WTC11 (cell line): Measurements from ENCODE around the gene SPI1.

Experiments used
- GRHL2 ChIP-seq: fragments of 250-450 bp; sonication (Bioruptor Pico); IDR thresholded peaks from 2 replicates; pipeline ENCODE4 v1.8.0; 2022; ENCODE audit warnings: mild to moderate bottlenecking, moderate library complexity; ENCODE audit not compliant: insufficient replicate concordance, severe bottlenecking
- SP1 ChIP-seq: sonication (generic); formaldehyde crosslinking; conservative IDR thresholded peaks from 2 replicates; pipeline ENCODE4 v1.8.1; 2022; ENCODE audit warnings: missing genetic modification reagents
- TEAD4 ChIP-seq: sonication (generic); formaldehyde crosslinking; IDR thresholded peaks from 2 replicates; pipeline ENCODE4 v1.8.0; 2022; ENCODE audit warnings: mild to moderate bottlenecking, missing genetic modification reagents
- ZBTB21 ChIP-seq: sonication (generic); formaldehyde crosslinking; IDR thresholded peaks from 2 replicates; pipeline ENCODE4 v1.8.1; 2023; ENCODE audit warnings: mild to moderate bottlenecking, missing genetic modification reagents, borderline replicate concordance
- ZNF138 ChIP-seq: sonication (generic); formaldehyde crosslinking; conservative IDR thresholded peaks from 2 replicates; pipeline ENCODE4 v1.8.1; 2022; ENCODE audit warnings: mild to moderate bottlenecking, moderate library complexity, missing genetic modification reagents
- TF ChIP-seq, protein P1 (sequence below): fragments of 200-600 bp; IDR thresholded peaks from 2 replicates; pipeline ENCODE4 v1.8.0; 2022; ENCODE audit warnings: antibody characterized with exemption
- TF ChIP-seq, protein P2 (sequence below): sonication (generic); formaldehyde crosslinking; conservative IDR thresholded peaks from 2 replicates; pipeline ENCODE4 v1.8.1; 2022; ENCODE audit warnings: mild to moderate bottlenecking, missing genetic modification reagents
- TF ChIP-seq, protein P3 (sequence below): sonication (generic); formaldehyde crosslinking; IDR thresholded peaks from 2 replicates; pipeline ENCODE4 v1.8.0; 2022; ENCODE audit warnings: mild to moderate bottlenecking, missing genetic modification reagents
- TF ChIP-seq, protein P4 (sequence below): sonication (generic); formaldehyde crosslinking; IDR thresholded peaks from 2 replicates; pipeline ENCODE4 v1.8.0; 2022; ENCODE audit warnings: missing genetic modification reagents
- TF ChIP-seq, protein P5 (sequence below): sonication (generic); formaldehyde crosslinking; IDR thresholded peaks from 2 replicates; pipeline ENCODE4 v1.8.1; 2023; ENCODE audit warnings: mild to moderate bottlenecking, missing genetic modification reagents, moderate library complexity

DNA sequence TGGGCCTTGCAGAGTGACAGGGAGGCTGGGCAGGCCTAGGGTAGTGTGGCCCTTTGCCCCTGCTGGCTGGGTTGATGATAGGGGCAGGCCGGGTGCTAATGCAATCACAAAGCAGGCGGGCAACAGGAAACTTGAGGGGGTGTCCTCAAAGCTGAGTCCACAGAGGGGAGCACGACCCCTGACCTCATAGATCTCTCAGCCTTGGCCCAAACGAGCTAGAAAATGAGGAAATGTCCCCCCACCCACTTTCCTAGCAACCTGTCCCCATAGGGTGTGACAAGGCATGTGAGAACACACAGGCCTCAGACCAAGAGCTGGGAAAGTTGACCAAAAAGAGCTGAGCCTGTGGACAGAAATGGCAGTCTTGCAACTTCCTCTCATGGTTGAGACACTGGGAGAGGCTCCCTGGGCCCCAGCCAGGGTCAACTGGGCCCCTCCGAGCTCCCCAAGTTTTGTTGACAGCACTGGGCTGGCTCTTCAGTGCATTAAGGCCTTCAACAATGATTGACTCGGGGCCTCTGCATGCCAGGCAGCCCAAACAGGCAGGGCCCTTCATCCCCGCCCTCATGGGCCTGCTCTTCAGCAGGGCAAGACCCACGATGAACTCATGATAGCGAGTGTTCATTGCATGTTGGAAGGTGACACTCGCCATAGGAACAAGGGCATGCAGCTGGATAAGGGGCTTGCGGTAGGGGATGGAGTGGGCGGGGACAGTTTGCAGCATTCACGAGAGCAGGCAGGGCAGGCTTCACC, 9.8 kb upstream of the SPI1 start:
- TF ChIP-seq ZNF138 (CRISPR knock-in tag) (no peak), GRHL2 (CRISPR knock-in tag) (no peak), ZBTB21 (no peak), TEAD4 (CRISPR knock-in tag) (no peak), SP1 (CRISPR knock-in tag) (no peak)
- TF ChIP-seq, protein P1, sequence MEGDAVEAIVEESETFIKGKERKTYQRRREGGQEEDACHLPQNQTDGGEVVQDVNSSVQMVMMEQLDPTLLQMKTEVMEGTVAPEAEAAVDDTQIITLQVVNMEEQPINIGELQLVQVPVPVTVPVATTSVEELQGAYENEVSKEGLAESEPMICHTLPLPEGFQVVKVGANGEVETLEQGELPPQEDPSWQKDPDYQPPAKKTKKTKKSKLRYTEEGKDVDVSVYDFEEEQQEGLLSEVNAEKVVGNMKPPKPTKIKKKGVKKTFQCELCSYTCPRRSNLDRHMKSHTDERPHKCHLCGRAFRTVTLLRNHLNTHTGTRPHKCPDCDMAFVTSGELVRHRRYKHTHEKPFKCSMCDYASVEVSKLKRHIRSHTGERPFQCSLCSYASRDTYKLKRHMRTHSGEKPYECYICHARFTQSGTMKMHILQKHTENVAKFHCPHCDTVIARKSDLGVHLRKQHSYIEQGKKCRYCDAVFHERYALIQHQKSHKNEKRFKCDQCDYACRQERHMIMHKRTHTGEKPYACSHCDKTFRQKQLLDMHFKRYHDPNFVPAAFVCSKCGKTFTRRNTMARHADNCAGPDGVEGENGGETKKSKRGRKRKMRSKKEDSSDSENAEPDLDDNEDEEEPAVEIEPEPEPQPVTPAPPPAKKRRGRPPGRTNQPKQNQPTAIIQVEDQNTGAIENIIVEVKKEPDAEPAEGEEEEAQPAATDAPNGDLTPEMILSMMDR = no peak
- TF ChIP-seq, protein P2, sequence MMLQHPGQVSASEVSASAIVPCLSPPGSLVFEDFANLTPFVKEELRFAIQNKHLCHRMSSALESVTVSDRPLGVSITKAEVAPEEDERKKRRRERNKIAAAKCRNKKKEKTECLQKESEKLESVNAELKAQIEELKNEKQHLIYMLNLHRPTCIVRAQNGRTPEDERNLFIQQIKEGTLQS (CRISPR knock-in tag) = no peak
- TF ChIP-seq, protein P3, sequence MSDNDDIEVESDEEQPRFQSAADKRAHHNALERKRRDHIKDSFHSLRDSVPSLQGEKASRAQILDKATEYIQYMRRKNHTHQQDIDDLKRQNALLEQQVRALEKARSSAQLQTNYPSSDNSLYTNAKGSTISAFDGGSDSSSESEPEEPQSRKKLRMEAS (CRISPR knock-in tag) = no peak
- TF ChIP-seq, protein P4, sequence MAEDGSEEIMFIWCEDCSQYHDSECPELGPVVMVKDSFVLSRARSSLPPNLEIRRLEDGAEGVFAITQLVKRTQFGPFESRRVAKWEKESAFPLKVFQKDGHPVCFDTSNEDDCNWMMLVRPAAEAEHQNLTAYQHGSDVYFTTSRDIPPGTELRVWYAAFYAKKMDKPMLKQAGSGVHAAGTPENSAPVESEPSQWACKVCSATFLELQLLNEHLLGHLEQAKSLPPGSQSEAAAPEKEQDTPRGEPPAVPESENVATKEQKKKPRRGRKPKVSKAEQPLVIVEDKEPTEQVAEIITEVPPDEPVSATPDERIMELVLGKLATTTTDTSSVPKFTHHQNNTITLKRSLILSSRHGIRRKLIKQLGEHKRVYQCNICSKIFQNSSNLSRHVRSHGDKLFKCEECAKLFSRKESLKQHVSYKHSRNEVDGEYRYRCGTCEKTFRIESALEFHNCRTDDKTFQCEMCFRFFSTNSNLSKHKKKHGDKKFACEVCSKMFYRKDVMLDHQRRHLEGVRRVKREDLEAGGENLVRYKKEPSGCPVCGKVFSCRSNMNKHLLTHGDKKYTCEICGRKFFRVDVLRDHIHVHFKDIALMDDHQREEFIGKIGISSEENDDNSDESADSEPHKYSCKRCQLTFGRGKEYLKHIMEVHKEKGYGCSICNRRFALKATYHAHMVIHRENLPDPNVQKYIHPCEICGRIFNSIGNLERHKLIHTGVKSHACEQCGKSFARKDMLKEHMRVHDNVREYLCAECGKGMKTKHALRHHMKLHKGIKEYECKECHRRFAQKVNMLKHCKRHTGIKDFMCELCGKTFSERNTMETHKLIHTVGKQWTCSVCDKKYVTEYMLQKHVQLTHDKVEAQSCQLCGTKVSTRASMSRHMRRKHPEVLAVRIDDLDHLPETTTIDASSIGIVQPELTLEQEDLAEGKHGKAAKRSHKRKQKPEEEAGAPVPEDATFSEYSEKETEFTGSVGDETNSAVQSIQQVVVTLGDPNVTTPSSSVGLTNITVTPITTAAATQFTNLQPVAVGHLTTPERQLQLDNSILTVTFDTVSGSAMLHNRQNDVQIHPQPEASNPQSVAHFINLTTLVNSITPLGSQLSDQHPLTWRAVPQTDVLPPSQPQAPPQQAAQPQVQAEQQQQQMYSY = no peak
- TF ChIP-seq, protein P5, sequence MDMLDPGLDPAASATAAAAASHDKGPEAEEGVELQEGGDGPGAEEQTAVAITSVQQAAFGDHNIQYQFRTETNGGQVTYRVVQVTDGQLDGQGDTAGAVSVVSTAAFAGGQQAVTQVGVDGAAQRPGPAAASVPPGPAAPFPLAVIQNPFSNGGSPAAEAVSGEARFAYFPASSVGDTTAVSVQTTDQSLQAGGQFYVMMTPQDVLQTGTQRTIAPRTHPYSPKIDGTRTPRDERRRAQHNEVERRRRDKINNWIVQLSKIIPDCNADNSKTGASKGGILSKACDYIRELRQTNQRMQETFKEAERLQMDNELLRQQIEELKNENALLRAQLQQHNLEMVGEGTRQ (CRISPR knock-in tag) = no peak
